22Rv1 (cell line): ENCODE data around the gene LRRK1.

Source experiments
- H3K27ac ChIP-seq: fragments of 450-650 bp; 2 replicates; pipeline ENCODE4 v1.5.1; 2017
- CTCF ChIP-seq: fragments of 450-650 bp; IDR thresholded peaks from 2 replicates; pipeline ENCODE4 v1.5.1; 2017; ENCODE audit warnings: mild to moderate bottlenecking
- ZFX ChIP-seq: fragments of 450-650 bp; IDR thresholded peaks from 2 replicates; pipeline ENCODE4 v1.6.1; 2017; ENCODE audit warnings: antibody characterized with exemption, borderline replicate concordance

Gene LRRK1

GRCh38 chr15:101067660-101068522 is 148.7 kb downstream of the LRRK1 start:
- no peak overlapping the region for H3K27ac ChIP-seq
- TF ChIP-seq ZFX, result no peak
- no peak for TF ChIP-seq CTCF

- no peak for TF ChIP-seq ZFX
- TF ChIP-seq CTCF, result no peak
- H3K27ac ChIP-seq, result no peak overlapping the region
Observed at GRCh38 chr15:101068523-101068960, 149.4 kb downstream of the LRRK1 start.

GRCh38 chr15:101068961-101069653 is 149.9 kb downstream of the LRRK1 start:
- no peak overlapping the region for H3K27ac ChIP-seq

GRCh38 chr15:101069654-101069973 is 150.5 kb downstream of the LRRK1 start:
- no peak overlapping the region for H3K27ac ChIP-seq
- no peak for TF ChIP-seq ZFX
- TF ChIP-seq CTCF, result no peak

More at GRCh38 chr15:101068961-101069653, 149.9 kb downstream of the LRRK1 start:
- TF ChIP-seq CTCF (no peak), ZFX (no peak)

- H3K27ac ChIP-seq, result no peak overlapping the region
- TF ChIP-seq CTCF (no peak), ZFX (no peak)
Observed at GRCh38 chr15:101070024-101070423, 150.9 kb downstream of the LRRK1 start.

- H3K27ac ChIP-seq, result no peak overlapping the region
- TF ChIP-seq CTCF (no peak), ZFX (no peak)
Observed at GRCh38 chr15:101070502-101071273, 151.5 kb downstream of the LRRK1 start.
